GM19240 (cell line): Measurements from ENCODE around the gene SEMA3B.
"Not testable (repeated sequence)": the region's sequence is repeated elsewhere in the genome, so short reads cannot be mapped to it uniquely, and the experiment has no call there.

Experiments used
- DNase-seq: peaks from one replicate; pipeline ENCODE4 v3.0.0; 2011; ENCODE audit warnings: low spot score; ENCODE audit not compliant: insufficient read length

Gene SEMA3B

DNA sequence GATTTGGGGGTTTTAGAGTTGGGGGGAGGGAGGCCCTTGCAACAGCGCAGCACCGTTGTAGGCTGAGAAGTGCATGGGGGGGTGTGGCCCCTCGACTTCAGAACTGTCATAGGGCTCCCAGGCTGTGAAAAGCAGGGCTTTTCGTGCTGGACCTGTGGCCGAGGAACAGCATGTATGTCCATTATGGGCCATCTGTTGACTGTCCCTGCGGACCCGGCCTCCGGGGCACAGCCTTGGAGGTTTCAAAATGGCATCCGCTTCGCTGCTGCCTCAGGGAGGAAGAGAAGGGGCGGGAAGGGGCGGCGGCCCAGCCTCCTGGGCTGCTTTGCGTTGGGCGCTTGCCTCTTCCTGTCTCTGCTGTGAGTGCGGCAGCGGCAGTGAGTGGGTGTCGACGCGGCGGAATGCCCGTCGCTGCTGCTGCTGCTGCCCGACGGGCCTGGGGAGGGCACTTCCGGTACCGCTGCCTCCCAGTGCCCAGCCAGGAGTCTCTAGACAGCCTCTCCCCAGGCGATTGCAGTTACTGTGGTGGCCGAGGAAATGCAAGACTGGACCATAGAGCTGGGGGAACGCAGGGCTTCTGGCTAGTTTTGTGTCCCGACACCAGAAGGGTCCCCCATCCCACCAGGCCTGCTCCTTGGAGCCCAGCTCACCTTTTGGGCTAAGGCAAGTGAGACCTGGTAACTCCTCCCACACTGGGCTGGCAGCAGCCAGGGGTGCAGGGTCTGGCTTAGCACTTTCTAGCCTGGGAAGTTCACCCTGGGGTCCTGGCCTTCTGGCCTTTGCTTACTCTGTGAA lies 31.0 kb upstream of the SEMA3B start:
- peak; percentile 85 for DNase-seq

DNA sequence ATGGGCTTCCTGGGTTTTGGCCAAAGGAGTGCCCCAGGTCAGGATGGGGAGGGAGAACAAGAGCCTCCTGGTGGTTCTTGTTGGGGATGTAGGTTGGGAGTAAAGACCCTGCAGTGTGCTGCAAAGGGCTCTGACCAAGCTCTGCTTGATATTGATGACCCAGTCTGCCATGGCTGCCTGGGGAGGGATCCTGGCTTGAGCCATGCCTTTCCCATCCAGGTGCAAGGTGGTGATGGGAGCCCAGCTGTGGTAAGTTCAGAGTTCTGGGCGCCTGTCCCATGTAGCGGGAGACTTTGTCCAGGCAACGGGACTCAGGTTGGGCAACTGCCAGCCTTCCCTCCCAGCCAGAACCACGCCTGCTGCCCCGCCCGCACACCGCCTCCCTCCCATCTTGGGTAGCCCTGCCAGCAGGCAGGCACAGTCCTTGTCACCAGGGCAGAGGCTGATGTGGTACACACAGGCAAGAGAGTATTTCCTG lies 30.4 kb upstream of the SEMA3B start:
- DNase-seq = no peak

DNA sequence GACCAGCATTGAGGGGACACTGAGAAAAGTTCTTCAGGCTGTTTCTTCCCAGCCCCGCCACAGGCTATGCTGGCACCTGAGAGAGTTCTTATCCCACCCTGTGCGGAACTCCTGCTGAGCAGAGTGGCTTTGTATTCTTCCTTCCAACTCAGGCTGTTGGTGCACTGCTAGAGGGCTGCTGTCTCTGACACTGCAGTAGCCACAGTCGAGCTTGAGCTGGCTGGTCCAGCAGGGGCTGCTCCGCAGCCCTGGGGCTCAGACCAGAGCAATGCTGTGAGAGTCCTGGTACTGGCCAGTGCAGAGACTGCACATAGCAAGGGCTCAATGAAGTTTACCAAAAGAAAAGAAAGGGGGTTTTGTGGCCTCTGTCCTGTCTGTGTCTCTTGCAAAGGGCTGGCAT lies 29.3 kb upstream of the SEMA3B start:
- DNase-seq = no peak

DNA sequence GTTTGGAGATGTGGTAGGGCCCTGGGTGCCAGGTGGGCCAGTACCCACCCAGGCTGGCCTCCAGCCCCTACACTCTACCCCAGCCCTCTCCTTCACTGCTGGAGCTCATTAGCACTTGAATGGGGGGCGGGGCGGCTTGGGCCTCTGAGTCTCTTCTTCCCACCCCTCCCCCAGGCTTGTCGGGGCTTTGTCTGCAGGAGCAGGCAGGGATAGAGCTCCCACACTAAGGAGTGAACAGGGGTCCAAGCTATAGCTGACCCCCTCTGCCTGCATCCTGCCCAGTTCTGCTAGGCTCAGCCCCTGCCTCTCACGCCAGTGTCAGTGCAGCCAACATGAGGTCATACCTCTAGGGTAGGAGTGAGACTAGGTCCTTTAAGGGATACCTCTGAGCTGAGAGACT lies 27.8 kb upstream of the SEMA3B start:
- no peak for DNase-seq

DNA sequence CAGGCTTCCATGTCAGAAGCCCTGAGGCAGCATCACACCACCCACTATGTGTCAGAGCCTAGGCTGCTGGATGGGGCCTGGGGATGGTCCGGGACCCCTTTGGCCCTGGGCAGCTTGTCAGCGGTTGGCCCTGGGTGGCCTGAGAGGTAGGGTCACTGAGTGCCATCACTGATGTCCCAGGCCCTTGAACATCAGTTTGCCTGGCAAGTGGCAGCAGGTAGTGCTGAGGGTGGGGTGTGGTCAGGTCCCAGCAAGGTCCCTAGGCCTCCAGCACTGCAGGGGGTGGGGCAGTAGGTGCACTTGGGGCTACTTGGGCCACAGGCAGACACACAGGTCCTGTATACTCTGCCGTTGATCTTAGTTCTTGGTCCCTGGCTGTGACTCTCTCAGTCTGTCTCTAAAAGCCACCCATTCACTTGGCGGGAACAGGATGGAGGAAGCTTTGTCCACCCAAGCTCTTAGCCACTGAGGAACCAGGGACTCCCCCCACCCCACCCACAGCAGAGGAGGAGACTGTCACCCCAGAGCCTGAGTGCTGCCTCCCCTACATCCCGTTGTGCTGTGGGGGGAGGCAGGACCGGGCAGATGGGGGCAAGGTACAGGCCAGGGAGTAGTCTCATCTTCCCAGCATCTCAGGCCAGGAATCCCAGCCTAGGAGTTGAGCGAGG lies 27.1 kb upstream of the SEMA3B start:
- DNase-seq = no peak

DNA sequence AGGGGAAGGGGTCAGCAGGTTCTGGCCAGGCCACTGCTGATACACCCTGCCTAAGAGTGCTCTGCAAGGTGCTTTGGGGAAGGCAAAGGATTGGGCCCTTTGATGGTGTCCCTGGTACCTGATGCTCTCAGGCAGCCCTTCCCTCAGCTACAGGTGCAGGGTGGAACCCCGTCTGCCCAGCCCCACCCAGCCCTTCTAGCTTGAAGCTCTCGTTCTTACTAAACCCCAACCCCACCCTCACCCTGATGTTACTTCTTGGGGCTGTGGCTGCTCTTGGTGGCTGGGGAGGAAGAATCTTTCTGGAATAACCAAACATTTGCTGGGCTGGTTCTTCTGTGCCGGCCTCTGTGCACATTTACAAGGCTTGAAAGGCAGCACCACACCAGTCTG lies 26.6 kb upstream of the SEMA3B start:
- no peak for DNase-seq

DNA sequence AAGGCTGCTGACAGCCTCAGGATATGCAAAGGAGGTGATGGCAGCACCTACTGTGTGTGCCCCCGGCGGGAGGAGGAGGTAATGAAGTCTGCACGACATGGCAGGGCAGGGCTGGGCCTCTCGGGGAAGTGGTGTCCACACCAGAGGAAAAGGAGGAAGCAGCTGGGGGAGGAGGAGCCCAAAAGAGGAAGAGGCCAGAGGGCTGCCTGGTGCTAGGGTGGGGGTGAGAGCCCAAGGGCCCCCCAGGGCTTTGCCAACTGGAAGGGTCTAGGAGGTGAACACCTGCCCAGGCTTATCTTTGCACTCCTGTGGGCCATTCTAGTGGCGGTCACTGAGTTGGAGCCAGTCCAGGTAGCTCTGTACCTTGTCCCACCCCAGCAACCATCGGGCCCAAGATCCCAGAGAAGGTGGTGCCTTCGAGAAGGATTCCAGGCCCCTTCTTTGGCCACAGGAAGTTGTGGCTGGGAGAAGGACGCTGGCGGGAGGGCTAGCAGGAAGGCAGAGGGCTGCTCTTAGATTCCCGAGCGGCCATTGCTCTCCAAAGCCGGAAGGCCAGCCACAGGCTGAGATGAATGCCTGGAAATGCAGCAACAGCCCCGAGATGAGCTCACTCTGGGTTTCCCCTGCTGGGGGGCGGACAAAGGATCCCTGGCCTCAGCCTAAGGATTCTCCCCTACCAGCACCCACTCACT lies 25.9 kb upstream of the SEMA3B start:
- DNase-seq = no peak

DNA sequence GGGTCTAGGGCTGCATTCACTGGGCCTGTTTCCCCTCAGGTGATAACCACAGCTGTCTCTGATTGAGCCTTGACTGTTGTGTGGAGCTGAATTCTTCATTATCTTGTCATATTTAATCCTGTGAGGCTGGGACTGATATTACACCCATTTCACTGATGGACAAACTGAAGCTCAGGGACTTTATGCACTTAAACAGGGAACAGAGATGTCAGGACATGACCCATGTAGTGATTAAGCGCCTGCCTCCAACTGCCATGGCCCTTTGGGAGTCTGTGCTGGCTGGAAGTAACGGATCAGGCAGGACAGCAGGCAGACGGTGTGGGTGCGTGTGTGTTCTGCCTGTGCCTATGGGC lies 25.4 kb upstream of the SEMA3B start:
- no peak for DNase-seq

DNA sequence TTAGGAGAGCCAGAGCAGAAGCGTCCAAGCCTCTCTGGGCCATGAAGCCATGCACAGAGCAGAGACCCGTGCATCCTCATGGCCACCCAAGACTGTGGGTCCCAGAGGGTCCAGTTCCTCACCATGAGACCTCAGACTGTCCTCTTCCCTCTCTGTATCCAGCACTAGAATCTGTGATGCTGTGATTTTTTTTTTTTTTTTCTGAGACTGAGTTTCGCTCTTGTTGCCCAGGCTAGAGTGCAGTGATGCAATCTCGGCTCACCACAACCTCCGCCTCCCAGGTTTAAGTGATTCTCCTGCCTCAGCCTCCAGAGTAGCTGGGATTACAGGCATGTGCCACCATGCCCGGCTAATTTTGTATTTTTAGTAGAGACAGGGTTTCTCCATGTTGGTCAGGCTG lies 24.1 kb upstream of the SEMA3B start:
- not testable (repeated sequence) for DNase-seq

DNA sequence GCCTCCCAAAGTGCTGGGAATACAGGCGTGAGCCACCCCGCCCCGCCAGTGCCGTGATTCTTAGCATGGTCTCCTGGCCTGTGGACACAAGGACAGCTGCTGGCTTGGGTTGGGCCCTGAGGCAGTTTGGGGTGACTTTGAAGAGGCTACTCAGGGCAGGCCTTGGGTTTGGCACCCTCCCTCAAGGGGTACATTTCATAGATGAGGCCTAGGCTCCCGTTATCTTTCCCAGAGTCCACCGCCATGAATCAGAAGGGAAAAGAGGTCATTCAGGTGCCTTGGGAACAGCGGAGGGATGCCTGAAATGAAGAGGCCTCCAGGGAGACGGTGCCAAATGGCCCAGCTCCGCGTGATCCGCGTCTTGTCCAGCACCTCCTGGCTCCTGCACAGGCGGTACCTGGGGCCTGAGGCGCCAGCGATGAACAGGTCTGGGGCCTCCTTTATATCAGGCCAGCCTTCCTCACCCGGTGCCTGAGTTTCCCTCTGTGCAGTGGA lies 23.6 kb upstream of the SEMA3B start:
- no peak for DNase-seq

DNA sequence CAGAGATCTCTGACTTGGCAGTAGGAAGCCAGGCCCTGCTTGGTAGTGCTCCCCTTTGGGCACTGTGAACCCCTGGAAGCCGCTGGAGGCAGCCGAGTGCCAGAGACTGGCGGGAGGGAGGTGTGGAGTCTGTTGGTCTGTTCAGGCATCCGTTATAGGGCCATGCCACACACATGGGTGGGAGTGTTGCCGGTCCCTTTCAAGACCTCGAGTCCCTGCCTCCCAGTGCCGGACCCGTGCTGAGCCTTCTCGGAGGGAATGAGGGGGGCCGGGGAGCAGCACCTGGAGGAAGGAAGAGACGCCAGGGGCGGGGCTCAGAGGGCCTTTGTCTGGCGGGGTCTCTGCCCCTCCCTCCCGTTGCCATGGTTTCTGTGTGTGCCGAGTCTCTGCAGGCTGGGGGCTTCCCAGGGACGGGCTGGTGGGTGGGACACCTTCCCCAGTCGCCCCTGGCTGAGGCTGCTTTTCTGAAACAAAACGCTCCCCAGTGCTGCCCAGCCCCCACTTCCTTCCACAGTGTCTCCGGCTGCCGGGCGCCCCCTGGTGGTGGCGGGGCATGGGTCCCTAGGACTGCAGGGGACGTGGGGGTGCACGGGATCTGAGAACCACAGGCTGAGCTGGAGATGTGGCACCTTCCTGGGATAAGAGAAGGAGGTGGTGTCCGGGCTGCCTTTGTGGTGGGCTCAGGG lies 23.0 kb upstream of the SEMA3B start:
- no peak for DNase-seq

DNA sequence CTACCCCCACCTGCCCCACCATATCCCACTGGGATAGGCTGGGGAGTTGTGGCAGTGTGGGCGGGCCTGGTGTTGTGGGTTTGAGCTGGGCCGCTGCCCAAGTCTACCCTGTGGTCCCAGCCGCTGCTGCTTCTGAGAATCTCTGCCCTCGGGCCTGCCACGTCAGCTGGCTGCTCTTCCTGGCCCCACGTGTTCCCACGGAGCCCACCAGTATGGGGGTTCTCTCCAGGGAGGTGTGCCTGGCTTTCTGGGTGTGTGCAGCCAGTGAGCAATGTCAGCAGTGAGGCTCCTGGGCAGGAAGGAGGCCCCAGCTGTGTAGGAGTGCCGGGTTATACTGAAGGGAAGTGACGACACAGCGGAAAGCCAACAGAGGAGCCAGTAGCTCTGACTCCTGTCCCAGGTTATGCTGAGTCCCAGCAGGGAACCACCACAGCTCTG lies 22.4 kb upstream of the SEMA3B start:
- DNase-seq = no peak

DNA sequence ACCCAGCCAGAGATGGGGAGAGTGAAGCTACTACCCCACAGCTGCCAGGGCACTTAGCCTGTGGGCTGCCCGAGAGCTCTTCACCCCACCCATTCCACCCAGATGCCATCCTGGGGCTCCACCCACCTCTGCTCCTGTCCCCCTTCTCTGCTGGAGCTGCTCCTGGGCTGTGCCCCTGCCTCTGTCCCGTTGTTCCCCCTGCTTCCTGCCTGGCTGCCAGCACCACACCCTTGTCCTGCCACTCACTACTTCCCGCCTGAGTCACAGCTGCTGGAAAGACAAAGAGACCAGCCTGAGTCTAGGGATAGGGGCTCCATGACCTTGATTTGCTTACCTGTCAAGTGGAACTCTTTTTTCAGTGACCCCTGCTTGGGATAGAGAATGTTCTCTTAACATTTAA lies 20.6 kb upstream of the SEMA3B start:
- DNase-seq = no peak

DNA sequence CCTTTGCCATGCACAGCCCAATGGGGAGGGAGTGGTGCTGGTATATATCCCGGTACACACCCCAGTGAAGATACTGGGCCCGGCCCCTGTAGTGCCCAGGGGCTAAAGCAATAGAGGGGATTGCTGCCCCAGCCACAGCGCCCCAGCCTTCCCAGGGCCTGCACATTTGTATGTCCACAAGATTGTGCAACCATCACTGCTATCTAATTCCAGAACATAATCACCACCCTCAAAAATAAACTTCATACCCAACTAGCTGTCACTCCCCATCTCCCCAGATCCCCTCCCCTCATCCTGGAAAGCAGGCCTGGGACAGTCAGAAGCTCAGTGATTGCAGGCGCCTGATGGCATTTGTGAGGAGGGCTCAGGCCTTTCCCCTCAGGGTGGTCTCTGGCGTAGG lies 19.5 kb upstream of the SEMA3B start:
- no peak for DNase-seq

DNA sequence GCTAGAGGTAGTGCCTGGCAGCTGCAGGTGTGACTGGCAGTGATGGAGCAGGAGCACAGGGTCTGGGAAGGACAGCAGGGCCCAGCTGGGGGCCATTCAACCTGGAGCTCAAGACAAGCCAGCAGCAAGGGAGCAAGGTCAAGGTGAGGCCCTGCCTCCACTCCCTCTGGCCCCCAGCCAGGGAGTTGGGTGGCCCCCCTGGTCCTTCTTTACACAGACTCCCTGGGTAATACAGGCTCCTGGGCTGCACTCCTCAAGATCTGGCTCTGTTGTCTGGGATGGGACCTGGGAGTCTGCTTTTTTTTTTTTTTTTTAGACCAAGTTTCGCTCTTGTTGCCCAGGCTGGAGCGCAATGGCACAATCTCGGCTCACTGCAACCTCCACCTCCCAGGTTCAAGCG lies 18.4 kb upstream of the SEMA3B start:
- no peak for DNase-seq

DNA sequence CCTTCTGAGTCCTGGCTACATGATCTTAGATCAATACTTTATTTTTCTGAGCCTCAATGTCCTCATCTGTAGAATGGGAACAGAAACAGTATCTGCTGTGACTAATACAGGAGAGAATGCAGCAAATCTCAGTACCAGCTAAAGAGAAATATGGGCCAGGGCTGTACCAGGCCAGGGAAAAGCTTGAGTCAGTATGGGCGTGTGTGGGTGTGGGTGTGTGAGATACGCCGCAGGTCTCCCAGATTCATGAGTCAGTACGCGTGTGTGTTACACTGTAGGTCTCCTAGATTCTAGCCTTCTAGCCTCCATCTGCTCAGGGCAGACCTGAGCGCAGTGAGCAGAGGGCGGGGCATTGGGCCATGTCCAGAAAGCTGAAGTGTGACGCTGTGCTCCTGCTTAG lies 17.7 kb upstream of the SEMA3B start:
- no peak for DNase-seq

DNA sequence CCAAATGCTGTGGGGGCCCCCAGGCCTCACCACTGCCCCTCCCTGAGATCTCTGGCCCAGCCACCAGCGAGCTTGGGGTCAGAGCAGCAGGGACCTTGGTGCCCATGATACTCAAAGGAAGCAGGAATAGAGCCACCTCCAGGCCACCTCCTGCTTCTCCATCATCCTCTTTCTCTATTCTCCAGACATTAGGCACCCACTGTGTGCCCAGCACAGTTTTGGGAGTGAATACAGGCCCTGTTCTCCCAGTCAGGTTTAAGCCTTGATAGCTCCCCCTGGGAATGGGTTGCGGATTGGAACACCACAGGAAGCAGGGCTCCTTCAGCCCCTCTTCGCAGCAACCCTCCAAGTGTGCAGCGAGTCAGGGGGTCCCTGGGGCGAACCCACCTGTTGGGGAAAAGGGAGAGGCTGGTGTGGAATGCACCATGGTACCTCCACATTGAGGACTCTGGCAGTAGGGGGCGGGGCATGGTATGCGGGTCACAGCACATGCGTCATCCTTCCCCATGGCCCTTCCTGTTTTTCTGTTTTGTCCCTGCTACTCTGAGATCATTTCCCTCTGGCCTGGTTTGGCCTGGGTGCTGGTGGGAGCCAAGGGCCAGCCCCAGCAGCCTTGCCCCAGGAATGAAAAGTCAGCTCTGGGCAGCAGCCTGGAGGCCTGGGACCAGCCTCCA lies 14.2 kb upstream of the SEMA3B start:
- DNase-seq = no peak

DNA sequence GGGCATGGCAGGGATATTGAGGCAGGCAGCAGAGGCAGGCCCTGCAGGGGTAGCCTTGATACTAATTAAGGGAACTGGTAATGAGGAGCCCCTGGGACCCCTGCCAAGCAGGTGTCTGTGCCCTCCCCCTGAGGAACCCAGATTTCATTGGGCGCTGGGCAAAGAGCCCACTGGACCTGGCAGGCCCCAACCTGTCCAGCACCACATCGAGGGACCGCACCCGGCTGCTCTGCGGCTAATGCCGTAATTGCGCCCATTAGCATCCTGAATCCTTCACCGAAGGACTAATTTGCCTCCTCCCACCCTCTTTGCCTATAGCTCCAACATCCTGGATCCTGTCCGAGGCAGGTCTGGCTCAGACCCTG lies 13.7 kb upstream of the SEMA3B start:
- no peak for DNase-seq

DNA sequence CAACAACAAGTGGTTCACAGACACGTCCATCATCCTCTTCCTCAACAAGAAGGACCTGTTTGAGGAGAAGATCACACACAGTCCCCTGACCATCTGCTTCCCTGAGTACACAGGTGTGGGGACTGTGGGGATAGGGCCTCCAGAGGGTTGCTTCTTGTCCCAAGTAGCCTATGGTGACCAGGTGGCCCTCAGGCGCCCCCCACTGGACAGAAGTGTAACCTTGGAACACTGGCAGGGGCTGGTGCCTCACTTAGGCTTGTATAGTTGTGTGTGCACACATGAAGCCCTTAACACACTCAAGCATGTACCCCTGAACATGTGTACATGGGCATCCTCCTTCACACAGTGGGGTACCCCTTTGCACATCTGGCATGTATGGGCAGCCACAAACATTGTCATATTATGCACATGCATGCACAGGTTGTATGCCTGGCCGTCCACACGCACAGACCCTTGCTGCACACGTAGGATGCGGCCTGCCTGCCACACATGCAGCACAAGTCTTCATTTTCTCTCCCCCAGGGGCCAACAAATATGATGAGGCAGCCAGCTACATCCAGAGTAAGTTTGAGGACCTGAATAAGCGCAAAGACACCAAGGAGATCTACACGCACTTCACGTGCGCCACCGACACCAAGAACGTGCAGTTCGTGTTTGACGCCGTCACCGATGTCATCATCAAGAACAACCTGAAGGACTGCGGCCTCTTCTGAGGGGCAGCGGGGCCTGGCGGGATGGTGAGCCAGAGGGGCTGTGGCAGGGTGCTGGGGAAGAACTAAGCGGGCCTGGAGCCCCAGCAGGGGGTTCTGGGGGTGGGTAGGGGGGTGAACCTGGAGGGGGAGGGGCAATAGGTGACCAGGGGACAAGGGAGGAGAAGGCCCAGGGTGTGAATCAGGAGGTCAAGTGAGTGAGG lies 11.7 kb upstream of the SEMA3B start:
- no peak for DNase-seq

DNA sequence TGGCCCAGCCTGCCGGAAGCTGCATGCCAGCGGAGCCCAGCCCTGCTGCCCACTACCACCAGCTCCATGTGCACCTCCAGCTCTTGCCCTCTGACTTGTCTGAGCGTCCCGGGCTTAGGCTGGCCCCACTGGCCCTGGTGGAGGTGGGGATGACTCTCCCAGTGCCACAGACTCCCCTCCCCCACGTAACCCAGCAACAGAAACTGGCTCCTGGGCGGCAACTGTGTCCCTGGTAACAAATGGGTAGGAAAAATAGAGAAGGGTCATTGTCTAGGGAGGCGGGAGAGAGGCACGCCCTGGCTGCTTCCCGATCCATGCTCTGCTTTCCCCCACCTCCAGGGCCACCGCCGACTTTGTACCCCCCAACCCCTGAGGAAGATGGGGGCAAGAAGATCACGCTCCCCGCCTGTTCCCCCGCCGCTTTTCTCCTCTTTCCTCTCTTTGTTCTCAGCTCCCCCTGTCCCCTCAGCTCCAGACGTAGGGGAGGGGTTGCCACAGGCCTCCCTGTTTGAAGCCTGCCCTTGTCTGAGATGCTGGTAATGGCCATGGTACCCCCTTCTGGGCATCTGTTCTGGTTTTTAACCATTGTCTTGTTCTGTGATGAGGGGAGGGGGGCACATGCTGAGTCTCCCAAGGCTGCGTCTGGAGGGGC lies 10.8 kb upstream of the SEMA3B start:
- DNase-seq = no peak
